ENCODE results near the gene COL3A1.

COL3A1 gene

DNA sequence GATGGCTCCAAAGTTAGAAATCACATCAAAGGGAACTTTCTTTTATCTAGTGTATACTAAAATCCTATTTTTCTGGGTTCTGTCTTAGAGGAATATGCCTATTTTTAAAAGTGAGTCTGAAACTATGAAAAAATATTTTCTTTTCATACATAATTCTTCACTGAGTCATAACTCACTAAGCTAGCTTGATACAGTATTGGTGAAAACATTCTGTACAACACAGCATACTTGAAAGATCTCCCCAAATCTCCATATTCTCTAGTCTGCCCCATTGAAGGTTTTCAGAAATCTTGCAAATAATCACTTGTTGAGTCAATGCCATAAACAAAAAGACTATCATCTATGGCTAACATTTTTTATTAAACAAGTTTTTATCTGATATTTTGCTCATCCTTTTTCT is 44.5 kb downstream of the COL3A1 start:
- no peak for DNase-seq

DNA sequence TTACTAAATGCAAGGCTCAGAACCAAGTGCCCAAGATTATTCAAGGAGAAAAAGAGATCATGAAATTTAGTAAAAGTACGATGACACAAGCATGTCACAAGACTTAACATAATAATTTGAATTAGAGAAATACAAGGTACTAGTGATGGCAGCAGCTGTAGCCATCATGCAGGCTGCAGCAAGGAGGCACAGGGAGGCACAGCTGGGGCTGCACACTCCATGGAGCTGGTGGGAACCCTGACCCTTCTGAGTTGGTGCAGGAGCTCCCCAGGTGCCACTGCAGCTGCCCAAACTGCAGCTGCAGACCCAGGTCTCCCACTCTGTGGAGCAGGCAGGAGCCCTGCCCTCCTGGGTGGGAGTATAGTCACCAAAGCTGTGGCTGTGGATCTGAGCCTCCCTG is 46.0 kb downstream of the COL3A1 start:
- no peak for DNase-seq

DNA sequence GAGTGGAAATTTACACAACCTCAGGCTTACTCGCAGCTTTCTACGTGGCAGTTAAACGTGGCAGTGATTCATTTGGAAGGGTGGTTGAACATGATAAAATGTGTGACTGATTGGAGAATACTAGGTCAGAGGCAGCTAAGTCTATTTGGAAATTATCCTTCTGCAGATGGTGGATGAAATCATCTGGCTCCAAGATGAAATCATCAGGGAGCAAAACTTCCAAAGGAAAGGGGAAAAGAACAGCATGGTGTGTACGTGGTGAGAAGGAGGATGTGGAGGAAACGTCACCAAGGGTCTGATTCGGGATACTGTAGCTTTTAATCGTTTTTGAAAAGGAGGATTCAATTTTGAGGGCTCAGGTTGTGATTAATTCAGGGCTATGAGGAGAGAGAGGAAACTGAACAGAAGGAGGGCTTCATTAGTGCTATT is 47.9 kb downstream of the COL3A1 start:
- no peak for DNase-seq

GRCh38 chr2:189022492-189022891 is 48.3 kb downstream of the COL3A1 start:
- no peak for DNase-seq

DNA sequence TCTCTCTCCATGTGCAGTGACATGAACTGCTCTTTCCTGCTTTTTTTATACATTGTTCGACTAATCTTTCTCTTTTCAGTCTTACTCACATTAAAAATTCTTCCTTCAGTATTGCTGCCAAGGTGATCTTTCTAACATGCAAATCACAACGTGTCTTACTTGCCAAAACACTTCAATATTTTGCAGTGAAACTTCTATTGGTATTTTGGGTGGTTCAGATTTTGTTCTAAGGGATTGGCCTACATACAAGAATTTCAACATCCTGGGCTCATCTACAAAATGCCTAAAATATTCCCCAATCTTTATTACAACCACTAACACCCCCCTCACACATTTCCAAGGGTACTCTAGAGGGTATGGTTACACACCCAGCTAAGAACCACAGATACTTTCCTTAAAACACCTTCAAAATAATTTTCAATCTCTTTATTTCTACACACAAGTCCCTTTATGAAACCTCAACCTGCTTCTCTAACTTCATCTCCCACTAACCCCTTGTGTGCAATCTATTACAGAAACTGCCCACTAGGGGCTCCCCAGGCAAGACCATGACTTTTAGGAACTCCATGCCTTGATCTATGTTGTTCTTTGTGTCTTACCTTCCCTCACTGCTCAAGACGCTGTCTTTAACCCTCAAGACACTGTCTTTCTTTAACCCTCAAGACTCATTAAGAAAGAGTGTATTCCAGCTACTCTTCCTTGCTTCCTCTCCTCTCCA is 50.9 kb downstream of the COL3A1 start:
- no peak for DNase-seq

DNA sequence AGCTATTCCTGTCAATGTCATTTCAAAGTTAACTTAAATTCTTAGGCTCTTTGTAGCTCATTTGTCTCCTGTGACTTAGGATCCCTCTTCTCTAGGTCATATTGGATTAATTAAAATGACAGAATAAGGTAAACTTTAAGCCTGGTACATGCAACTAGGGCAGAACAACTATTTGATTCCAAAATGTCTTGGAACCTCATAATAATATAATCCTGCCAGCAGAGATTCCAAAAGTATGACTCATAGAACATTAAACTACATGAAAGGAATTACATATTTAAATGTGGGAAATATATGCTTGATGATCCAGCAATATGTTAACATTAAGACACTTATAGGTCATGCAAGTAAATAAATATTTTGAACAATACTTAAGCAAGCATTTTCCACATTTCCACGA is 63.3 kb downstream of the COL3A1 start:
- DNase-seq = peak in 1 of 2 experiments; percentile 6

GRCh38 chr2:189045836-189046235 is 71.7 kb downstream of the COL3A1 start:
- DNase-seq = no peak

DNA sequence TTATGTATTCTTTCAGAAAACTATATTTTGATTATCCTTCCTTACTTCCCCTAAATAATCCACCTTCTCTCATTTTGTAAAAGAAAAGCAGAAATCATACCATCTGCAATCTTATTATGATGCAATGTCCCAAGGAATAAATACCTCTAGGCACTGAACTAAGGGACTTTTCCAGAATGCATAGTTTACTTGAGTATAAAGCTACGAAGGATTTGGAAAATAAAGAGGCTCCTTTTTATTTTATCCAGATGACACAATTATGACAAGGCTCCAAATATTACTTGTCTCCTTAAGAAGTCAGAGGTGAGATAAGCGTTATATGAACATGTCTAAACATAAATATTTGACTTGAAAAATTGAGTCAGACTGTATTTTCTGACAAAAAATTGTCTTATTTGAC is 72.1 kb downstream of the COL3A1 start:
- DNase-seq = no peak

GRCh38 chr2:189047171-189047888 is 73.2 kb downstream of the COL3A1 start:
- no peak for DNase-seq

GRCh38 chr2:189048189-189048588 is 74.0 kb downstream of the COL3A1 start:
- DNase-seq = no peak

DNA sequence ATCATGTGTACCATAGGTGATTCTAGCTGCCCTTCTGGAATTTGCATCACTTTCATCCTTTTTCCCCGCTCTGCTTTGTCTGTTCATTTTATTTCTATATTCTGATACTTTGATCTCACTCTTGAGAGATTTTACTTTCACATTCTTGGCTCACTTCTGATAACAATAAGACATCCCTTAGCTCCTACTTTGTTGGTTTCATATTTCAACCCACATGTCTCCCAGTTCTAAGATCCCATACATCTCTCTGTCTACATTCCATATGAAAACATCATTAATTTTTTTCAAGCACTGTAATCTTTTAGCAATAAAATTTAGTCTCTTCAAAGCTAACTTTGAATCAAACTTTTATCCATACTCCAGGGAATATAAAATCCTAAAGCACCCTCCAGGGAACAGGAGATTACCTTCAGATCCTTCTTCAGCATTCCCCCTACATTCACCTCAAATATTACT is 75.6 kb downstream of the COL3A1 start:
- DNase-seq = no peak

GRCh38 chr2:189050165-189050712 is 76.1 kb downstream of the COL3A1 start:
- no peak for DNase-seq

GRCh38 chr2:189056200-189057106 is 82.3 kb downstream of the COL3A1 start:
- DNase-seq = no peak

- DNase-seq = no peak
Observed at GRCh38 chr2:189057316-189057715, 83.1 kb downstream of the COL3A1 start.

DNA sequence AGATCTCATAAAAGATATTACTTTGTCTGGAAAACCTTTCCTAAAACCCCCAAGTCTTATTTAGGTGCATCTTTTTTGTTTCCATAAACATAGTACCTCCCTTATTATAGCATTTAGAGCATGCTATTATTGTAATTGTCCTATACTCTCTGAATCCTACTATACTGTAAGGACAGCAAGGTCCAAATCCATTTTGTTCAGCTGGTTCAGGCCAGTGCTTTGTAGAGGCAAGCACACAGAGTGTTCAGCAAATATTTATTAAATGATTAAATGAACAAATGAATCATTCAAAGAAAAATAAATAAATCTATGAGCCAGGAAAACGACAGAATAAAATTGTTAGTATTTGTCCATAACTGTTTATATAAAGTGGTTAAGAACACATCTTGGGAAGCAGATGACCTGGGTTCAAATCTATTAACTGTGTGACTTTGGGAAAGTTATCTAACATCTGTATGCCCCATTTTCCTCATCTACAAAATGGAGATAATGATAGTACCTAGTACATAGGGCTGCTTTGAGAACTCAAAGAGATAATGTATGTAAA is 86.0 kb downstream of the COL3A1 start:
- DNase-seq = no peak
